C4-2B (cell line): ENCODE results near the gene KRT33B.

ENCODE experiments used
- ZFX ChIP-seq: fragments of 450-650 bp; IDR thresholded peaks from 2 replicates; pipeline ENCODE4 v1.6.1; 2017
- TF ChIP-seq, protein P1 (sequence below): fragments of 450-650 bp; conservative IDR thresholded peaks from 2 replicates; pipeline ENCODE4 v1.5.1; 2017; ENCODE audit warnings: mild to moderate bottlenecking

DNA sequence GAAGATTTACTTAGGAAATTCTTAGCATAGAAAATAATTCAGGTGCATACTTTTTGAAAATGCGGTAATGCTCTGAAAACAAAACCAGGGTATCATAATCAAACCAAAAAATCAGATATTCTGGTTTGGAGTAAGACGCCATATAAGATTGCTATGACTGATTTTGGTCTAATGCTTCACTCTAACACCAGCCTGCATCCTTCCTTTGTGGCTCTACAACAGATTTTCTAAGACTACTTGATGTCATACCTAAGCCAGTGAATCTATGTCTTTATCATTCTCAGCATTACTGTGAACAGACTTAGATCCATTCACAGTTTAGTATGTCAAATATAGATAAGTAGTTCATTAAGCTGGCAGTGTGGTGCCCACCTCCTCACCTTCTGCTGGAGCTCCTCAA is 590 bp downstream of the KRT33B start:
- TF ChIP-seq ZFX, result no peak
- TF ChIP-seq, protein P1, sequence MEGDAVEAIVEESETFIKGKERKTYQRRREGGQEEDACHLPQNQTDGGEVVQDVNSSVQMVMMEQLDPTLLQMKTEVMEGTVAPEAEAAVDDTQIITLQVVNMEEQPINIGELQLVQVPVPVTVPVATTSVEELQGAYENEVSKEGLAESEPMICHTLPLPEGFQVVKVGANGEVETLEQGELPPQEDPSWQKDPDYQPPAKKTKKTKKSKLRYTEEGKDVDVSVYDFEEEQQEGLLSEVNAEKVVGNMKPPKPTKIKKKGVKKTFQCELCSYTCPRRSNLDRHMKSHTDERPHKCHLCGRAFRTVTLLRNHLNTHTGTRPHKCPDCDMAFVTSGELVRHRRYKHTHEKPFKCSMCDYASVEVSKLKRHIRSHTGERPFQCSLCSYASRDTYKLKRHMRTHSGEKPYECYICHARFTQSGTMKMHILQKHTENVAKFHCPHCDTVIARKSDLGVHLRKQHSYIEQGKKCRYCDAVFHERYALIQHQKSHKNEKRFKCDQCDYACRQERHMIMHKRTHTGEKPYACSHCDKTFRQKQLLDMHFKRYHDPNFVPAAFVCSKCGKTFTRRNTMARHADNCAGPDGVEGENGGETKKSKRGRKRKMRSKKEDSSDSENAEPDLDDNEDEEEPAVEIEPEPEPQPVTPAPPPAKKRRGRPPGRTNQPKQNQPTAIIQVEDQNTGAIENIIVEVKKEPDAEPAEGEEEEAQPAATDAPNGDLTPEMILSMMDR, result no peak
